Lower leg skin (tissue), 4 donors: ENCODE measurements around the gene PSMC2. TPM values are rescaled to one million over a fixed set of nuclear protein-coding genes. Genes with fewer than 3 reads are reported as not detected.

Source experiments
- DNase-seq, 2 donors: peaks; one replicate each; pipeline ENCODE4 v3.0.0-alpha.2; 2019; ENCODE audit warnings: low spot score in 2 of 2
- H3K4me3 ChIP-seq: fragments of 200-600 bp; sonication (generic); 2 replicates; pipeline ENCODE4 v1.5.1; 2017; ENCODE audit warnings: mild to moderate bottlenecking, low read depth; ENCODE audit not compliant: poor library complexity, severe bottlenecking
- POLR2A ChIP-seq, 2 donors: fragments of 450-650 bp; IDR thresholded peaks; one replicate each; pipeline ENCODE4 v1.6.1; 2016 to 2017; ENCODE audit warnings: antibody characterized with exemption in 2 of 2, mild to moderate bottlenecking in 1 of 2, moderate library complexity in 1 of 2
- WGBS, 2 donors: methylation state at CpG; one replicate each; pipeline ENCODE4 v1.1.5; 2018; 5-methylcytosine and 5-hydroxymethylcytosine counted together
- intact Hi-C: fragments of 100-400 bp; cut with DNase I; formaldehyde crosslinking; loops from one replicate; pipeline ENCODE4 v1.15.0; 2023; ENCODE audit warnings: low total_unique reads
- total RNA-seq, 4 donors: library from RNA; depleted of rRNA; stranded (reverse); fragments of >200 nt; gene quantifications; one replicate each; pipeline ENCODE4 v1.1.0, GENCODE V29; 2016
- TF ChIP-seq, protein P1 (sequence below), 3 donors: fragments of 450-650 bp; IDR thresholded peaks; one replicate each; pipeline ENCODE4 v1.5.1; 2016; ENCODE audit warnings: antibody characterized with exemption in 3 of 3, mild to moderate bottlenecking in 3 of 3, moderate library complexity in 2 of 3

PSMC2 gene
- 100 to 1,000 TPM in 2 of 4 donors, 10 to 100 TPM in 2; 75.3 to 124 (median 107) TPM for total RNA-seq

- intact Hi-C loops = no loop called here
- peak within 1 kb of the TSS; percentile 90 for H3K4me3 ChIP-seq
- 0 to 2% methylated on average over 25 of the region's 25 CpGs for WGBS, 2 donors
- no peak for TF ChIP-seq POLR2A (IDR thresholded peaks at IDR 0.05)
- TF ChIP-seq, protein P1, sequence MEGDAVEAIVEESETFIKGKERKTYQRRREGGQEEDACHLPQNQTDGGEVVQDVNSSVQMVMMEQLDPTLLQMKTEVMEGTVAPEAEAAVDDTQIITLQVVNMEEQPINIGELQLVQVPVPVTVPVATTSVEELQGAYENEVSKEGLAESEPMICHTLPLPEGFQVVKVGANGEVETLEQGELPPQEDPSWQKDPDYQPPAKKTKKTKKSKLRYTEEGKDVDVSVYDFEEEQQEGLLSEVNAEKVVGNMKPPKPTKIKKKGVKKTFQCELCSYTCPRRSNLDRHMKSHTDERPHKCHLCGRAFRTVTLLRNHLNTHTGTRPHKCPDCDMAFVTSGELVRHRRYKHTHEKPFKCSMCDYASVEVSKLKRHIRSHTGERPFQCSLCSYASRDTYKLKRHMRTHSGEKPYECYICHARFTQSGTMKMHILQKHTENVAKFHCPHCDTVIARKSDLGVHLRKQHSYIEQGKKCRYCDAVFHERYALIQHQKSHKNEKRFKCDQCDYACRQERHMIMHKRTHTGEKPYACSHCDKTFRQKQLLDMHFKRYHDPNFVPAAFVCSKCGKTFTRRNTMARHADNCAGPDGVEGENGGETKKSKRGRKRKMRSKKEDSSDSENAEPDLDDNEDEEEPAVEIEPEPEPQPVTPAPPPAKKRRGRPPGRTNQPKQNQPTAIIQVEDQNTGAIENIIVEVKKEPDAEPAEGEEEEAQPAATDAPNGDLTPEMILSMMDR (IDR thresholded peaks at IDR 0.05) = no peak
- peak; percentile 83 to 95 for DNase-seq
Observed at GRCh38 chr7:103347507-103348267, at the start of gene PSMC2. TSS of gene PSMC2 (plus strand) at chr7:103347643. CDS start at chr7:103347712, 69 bp downstream.

GRCh38 chr7:103297837-103298179, 49.6 kb upstream of the PSMC2 start:
- intact Hi-C loops = no loop called here
- 1% methylated on average over 7 of the region's 7 CpGs for WGBS, 2 donors

DNA sequence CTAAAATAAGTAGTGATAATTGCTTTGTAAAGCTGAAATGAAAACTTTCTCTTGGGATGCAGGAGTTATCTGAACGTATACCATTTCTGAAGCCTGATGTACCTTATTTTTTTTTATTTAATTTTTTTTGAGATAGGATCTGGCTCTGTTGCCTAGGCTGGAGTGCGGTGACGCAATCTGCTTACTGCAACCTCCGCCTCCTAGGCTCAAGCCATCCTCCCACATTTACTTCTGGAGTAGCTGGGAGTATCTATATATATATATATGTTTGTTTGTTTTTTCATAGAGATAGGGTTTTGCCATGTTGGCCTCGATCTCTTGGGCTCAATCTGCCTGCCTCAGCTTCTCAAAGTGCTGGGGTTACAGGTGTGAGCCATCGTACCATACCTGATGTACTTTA, 47.8 kb upstream of the PSMC2 start:
- DNase-seq = no peak
- intact Hi-C loops = no loop called here
- 90 to 95% methylated on average over 6 of the region's 6 CpGs for WGBS, 2 donors
- no peak overlapping the region for H3K4me3 ChIP-seq
- TF ChIP-seq, protein P1 (IDR thresholded peaks at IDR 0.05) = no peak
- TF ChIP-seq POLR2A (IDR thresholded peaks at IDR 0.05) = no peak

More at GRCh38 chr7:103297837-103298179, 49.6 kb upstream of the PSMC2 start:
- TF ChIP-seq, protein P1 (IDR thresholded peaks at IDR 0.05) = no peak
- no peak for TF ChIP-seq POLR2A (IDR thresholded peaks at IDR 0.05)
- H3K4me3 ChIP-seq = peak overlapping the region; percentile 92
- no peak for DNase-seq

DNA sequence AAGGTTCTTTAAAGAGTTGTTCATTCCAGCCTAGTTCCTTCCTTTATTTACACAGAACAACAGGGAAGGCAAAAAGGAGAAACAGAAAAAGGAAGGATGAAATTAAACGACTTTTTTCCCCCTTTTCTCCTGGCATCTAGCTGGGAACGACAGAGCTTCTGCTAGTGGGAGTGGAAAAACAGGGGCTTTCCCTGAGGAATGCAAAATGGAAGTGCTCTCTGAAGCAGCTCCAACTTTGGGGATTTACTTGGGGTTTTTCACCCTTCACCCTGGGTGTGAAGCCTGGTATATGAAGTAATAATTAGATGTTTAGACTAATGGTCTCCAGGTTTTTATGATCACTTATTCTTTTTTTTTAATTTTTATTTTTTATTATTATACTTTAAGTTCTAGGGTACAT, 46.0 kb upstream of the PSMC2 start:
- intact Hi-C loops = no loop called here
- WGBS, 2 donors = 45 to 62% methylated on average over 2 of the region's 2 CpGs
- no peak for DNase-seq
- TF ChIP-seq, protein P1 (IDR thresholded peaks at IDR 0.05) = no peak
- no peak overlapping the region for H3K4me3 ChIP-seq

DNA sequence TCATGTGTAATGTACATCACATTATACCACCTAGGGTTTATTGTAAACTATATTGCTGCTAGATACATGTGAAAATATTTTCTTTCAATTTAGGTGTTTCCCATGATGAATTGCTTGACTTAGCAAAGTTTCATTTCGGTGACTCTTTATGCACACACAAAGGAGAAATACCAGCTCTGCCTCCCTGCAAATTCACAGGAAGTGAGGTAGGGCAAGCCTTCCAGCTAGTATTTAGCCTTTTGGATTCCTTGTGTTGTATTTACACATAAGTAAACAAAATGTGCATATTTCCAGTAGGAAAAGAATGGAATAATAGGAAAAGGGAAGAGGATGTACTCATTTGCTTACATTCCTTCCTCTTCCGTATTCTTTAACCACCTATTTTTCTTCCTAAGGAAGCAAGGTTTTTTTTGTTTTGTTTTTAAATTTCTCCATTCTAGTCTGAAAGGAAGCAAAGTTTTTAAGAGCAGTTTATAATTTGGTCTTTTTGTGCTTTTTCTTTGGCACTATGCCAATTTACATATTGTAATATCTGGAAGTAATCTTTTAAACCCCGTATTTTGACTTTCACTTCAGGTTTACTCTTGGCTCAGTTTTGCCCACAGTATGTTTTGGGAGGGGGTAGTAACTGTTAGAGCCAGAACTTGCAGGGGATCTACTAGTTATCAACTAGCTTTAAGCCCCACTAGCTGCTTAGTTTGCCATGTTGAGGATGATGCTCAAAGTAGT, 39.8 kb upstream of the PSMC2 start:
- no peak for DNase-seq
- H3K4me3 ChIP-seq = no peak overlapping the region
- intact Hi-C loops = no loop called here
- TF ChIP-seq POLR2A (IDR thresholded peaks at IDR 0.05) = no peak
- TF ChIP-seq, protein P1 (IDR thresholded peaks at IDR 0.05) = no peak
- 63 to 64% methylated on average over 3 of the region's 3 CpGs for WGBS, 2 donors
